PC-3 (cell line): ENCODE measurements around the gene GID4. TPM values are rescaled to one million over a fixed set of nuclear protein-coding genes. Genes with fewer than 3 reads are reported as not detected.

Source experiments
- ATAC-seq: fragments of 200-7000 bp; cut with Tn5 transposase; 2 replicates; pipeline ENCODE4 v1.9.1; 2020; ENCODE audit warnings: mild to moderate bottlenecking, moderate library complexity
- BruUV-seq: library from RNA; stranded (reverse); fragments of 400-500 nt; replicated peaks from 2 replicates; lab custom pipeline; 2021; lab: Mats Ljungman, UMichigan
- CTCF ChIA-PET: fragments of 300-600 bp; sonication (Branson Sonifier 250); formaldehyde crosslinking; loops from one replicate; lab custom pipeline; 2022; ENCODE audit warnings: antibody characterized with exemption; lab: Charles Lee
- POLR2A ChIA-PET: fragments of 300-600 bp; sonication (Branson Sonifier 250); formaldehyde crosslinking; loops from one replicate; lab custom pipeline; 2022; ENCODE audit warnings: antibody characterized with exemption; ENCODE audit not compliant: unreplicated experiment; lab: Charles Lee
- DNase-seq: peaks from one replicate; pipeline ENCODE4 v3.0.0-alpha.2; 2015
- H2AFZ ChIP-seq: fragments of 300-600 bp; sonication (generic); 2 replicates; pipeline ENCODE4 v1.6.0; 2016; ENCODE audit warnings: antibody characterized with exemption, low read length
- H3F3A ChIP-seq: fragments of 300-600 bp; sonication (generic); one replicate; pipeline ENCODE4 v1.6.0; 2017; ENCODE audit warnings: antibody characterized with exemption, low read length, control low read depth, mild to moderate bottlenecking; ENCODE audit not compliant: unreplicated experiment
- H3K27ac ChIP-seq: fragments of 300-600 bp; sonication (generic); 2 replicates; pipeline ENCODE4 v1.5.1; 2016; ENCODE audit warnings: mild to moderate bottlenecking, low read length
- H3K27me3 ChIP-seq: fragments of 300-600 bp; sonication (generic); 2 replicates; pipeline ENCODE4 v1.6.1; 2016; ENCODE audit warnings: low read length, mixed read lengths
- H3K36me3 ChIP-seq: fragments of 300-600 bp; sonication (generic); 2 replicates; pipeline ENCODE4 v1.6.1; 2016; ENCODE audit warnings: low read depth, mixed run types, low read length, mixed read lengths
- H3K4me1 ChIP-seq: fragments of 300-600 bp; sonication (generic); 2 replicates; pipeline ENCODE4 v1.5.1; 2016; ENCODE audit warnings: low read length; ENCODE audit not compliant: insufficient read depth
- H3K4me2 ChIP-seq: fragments of 300-600 bp; sonication (generic); 2 replicates; pipeline ENCODE4 v1.6.0; 2016; ENCODE audit warnings: low read length
- H3K4me3 ChIP-seq: fragments of 300-600 bp; sonication (generic); 2 replicates; pipeline ENCODE4 v1.5.1; 2016; ENCODE audit warnings: mild to moderate bottlenecking, low read length, mixed read lengths
- H3K79me2 ChIP-seq: fragments of 300-600 bp; sonication (generic); 2 replicates; pipeline ENCODE4 v1.6.1; 2017; ENCODE audit warnings: low read length, mixed read lengths
- H3K9ac ChIP-seq: fragments of 300-600 bp; sonication (generic); 2 replicates; pipeline ENCODE4 v1.6.0; 2016; ENCODE audit warnings: mild to moderate bottlenecking, low read length
- H3K9me2 ChIP-seq: fragments of 300-600 bp; sonication (generic); replicated peaks from 2 replicates; pipeline ENCODE4 v1.6.1; 2016; ENCODE audit warnings: mixed run types, low read length, mixed read lengths
- H3K9me3 ChIP-seq: fragments of 300-600 bp; sonication (generic); 2 replicates; pipeline ENCODE4 v1.6.1; 2016; ENCODE audit warnings: low read length, mixed read lengths
- H4K20me1 ChIP-seq: fragments of 300-600 bp; sonication (generic); 2 replicates; pipeline ENCODE4 v1.6.1; 2016; ENCODE audit warnings: low read length, mixed read lengths
- CTCF ChIP-seq: fragments of 300-600 bp; sonication (generic); conservative IDR thresholded peaks from 2 replicates; pipeline ENCODE4 v1.5.1; 2017; ENCODE audit warnings: antibody characterized with exemption, low read depth, mild to moderate bottlenecking, low read length
- EZH2 ChIP-seq: fragments of 300-600 bp; sonication (generic); IDR thresholded peaks from one replicate; pipeline ENCODE4 v1.6.1; 2017; ENCODE audit warnings: antibody characterized with exemption, mild to moderate bottlenecking, low read length; ENCODE audit not compliant: unreplicated experiment
- EZH2phosphoT487 ChIP-seq: fragments of 300-600 bp; sonication (generic); IDR thresholded peaks from 2 replicates; pipeline ENCODE4 v1.6.1; 2018; ENCODE audit warnings: mild to moderate bottlenecking, antibody characterized with exemption, low read length, borderline replicate concordance
- intact Hi-C: fragments of 100-400 bp; cut with micrococcal nuclease; formaldehyde crosslinking; loops from 2 replicates; pipeline ENCODE4 v1.9.0; 2023
- total RNA-seq: library from RNA; depleted of rRNA; stranded (reverse); fragments of >200 nt; gene quantifications from 2 replicates; pipeline ENCODE4 v1.2.3, GENCODE V29; 2014

GID4 gene
- total RNA-seq, 1 experiment from 2014 or later, result 7.3 TPM

GRCh38 chr17:18100616-18101015, 61.4 kb downstream of the GID4 start:
- Histone ChIP-seq H3K4me3 (no peak overlapping the region), H3K36me3 (peaks cover 52% of the 10 kb centered on the region), H3K9me2 (no peaks in the 10 kb centered on the region), H3K9ac (no peak overlapping the region), H3K4me2 (no peak overlapping the region), H3K4me1 (no peaks in the 10 kb centered on the region), H2AFZ (no peak overlapping the region), H3F3A (no peaks in the 10 kb centered on the region), H3K27me3 (no peaks in the 10 kb centered on the region), H3K27ac (no peak overlapping the region), H3K79me2 (no peaks in the 10 kb centered on the region), H3K9me3 (no peaks in the 10 kb centered on the region), H4K20me1 (no peaks in the 10 kb centered on the region)
- ATAC-seq (no peak), DNase-seq (no peak)
- POLR2A ChIA-PET, result no interaction called here
- no TSS peak for BruUV-seq
- intact Hi-C loops, result no loop called here
- no peak for TF ChIP-seq CTCF
- no peak for TF ChIP-seq EZH2
- no peak for TF ChIP-seq EZH2phosphoT487
- CTCF ChIA-PET, result no interaction called here

- ChIA-PET POLR2A (no interaction called here), CTCF (no interaction called here)
- Histone ChIP-seq H3K4me1 (no peaks in the 10 kb centered on the region), H3K27me3 (no peaks in the 10 kb centered on the region), H3K9me3 (no peaks in the 10 kb centered on the region), H3K4me3 (no peak overlapping the region), H3K9me2 (no peaks in the 10 kb centered on the region), H3K36me3 (peaks cover 45% of the 10 kb centered on the region), H4K20me1 (no peaks in the 10 kb centered on the region), H3K9ac (no peak overlapping the region), H3K27ac (no peak overlapping the region), H3K79me2 (no peaks in the 10 kb centered on the region), H3K4me2 (no peak overlapping the region), H2AFZ (no peak overlapping the region), H3F3A (no peaks in the 10 kb centered on the region)
- DNase-seq, result no peak
- TF ChIP-seq CTCF, result no peak
- TF ChIP-seq EZH2phosphoT487, result no peak
- no peak for TF ChIP-seq EZH2
- BruUV-seq, result no TSS peak
- intact Hi-C loops, result no loop called here
- ATAC-seq, result no peak
These were observed 62.6 kb downstream of the GID4 start for GRCh38 chr17:18101828-18102227.

- no peak overlapping the region for H2AFZ ChIP-seq
- no TSS peak for BruUV-seq
- no peak overlapping the region for H3K27ac ChIP-seq
- DNase-seq (no peak), ATAC-seq (no peak)
- no peak overlapping the region for H3K9ac ChIP-seq
- H3K9me3 ChIP-seq, result no peaks in the 10 kb centered on the region
- no peak overlapping the region for H3K4me3 ChIP-seq
- peaks cover 42% of the 10 kb centered on the region for H3K36me3 ChIP-seq
- CTCF ChIA-PET, result no interaction called here
- POLR2A ChIA-PET, result no interaction called here
- no peaks in the 10 kb centered on the region for H4K20me1 ChIP-seq
- H3K4me2 ChIP-seq, result no peak overlapping the region
- no peaks in the 10 kb centered on the region for H3K79me2 ChIP-seq
- H3K4me1 ChIP-seq, result no peaks in the 10 kb centered on the region
- intact Hi-C loops, result no loop called here
- no peaks in the 10 kb centered on the region for H3K27me3 ChIP-seq
- TF ChIP-seq CTCF (no peak), EZH2phosphoT487 (no peak), EZH2 (no peak)
- no peaks in the 10 kb centered on the region for H3F3A ChIP-seq
- no peaks in the 10 kb centered on the region for H3K9me2 ChIP-seq
These were observed 63.4 kb downstream of the GID4 start for GRCh38 chr17:18102640-18103039.
